ENCODE measurements around the gene KCNIP1. TPM values are rescaled to one million over a fixed set of nuclear protein-coding genes. Genes with fewer than 3 reads are reported as not detected.

The KCNIP1 gene
- total and polyA plus RNA-seq, 7 donors: 0.03 TPM; not detected in 6

DNA sequence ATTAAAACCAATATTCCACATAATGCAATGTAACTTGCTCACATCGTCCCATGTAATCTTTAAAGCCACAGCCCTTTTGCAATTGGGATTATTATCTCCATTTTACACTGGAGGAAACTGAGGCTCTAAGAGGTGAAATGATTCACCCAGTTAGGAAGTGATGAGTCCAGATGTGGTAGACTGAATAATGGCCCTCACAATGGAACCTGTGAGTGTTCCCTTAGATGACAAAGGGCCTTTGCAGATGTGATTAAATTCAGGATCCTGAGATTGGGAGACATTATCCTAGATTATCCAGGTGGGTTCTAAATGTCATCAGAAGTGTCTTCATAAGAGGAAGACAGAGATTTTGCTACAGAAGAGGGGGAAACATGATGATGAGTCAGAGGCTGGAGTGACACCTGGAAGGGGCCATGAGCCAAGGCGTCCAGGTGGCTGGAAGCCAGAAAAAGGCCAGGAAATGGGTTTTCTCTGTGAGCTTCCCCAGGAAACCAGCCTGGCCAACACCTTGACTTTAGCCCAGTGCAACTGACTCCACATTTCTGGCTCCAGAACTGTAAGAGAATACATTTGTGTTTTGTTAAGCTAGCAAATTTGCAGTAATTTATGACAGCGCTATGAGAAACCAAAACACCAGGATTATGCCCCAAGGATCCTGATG is 139.1 kb downstream of the KCNIP1 start:
- H3K27me3 ChIP-seq (ENCODE audit: insufficient read depth in 3 of 3, low read length in 2 of 3): peaks cover 0 to 8% (median 0%) of the 10 kb centered on the region in 3 donors
- TF ChIP-seq, protein P1, sequence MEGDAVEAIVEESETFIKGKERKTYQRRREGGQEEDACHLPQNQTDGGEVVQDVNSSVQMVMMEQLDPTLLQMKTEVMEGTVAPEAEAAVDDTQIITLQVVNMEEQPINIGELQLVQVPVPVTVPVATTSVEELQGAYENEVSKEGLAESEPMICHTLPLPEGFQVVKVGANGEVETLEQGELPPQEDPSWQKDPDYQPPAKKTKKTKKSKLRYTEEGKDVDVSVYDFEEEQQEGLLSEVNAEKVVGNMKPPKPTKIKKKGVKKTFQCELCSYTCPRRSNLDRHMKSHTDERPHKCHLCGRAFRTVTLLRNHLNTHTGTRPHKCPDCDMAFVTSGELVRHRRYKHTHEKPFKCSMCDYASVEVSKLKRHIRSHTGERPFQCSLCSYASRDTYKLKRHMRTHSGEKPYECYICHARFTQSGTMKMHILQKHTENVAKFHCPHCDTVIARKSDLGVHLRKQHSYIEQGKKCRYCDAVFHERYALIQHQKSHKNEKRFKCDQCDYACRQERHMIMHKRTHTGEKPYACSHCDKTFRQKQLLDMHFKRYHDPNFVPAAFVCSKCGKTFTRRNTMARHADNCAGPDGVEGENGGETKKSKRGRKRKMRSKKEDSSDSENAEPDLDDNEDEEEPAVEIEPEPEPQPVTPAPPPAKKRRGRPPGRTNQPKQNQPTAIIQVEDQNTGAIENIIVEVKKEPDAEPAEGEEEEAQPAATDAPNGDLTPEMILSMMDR (IDR thresholded peaks at IDR 0.05): no peak
- intact Hi-C loops (cut with DNase I): no loop called here
- H3K36me3 ChIP-seq (ENCODE audit: insufficient read depth in 1 of 2, low read depth in 1 of 2): no peaks in the 10 kb centered on the region
- H3K4me1 ChIP-seq: no peaks in the 10 kb centered on the region
- DNase-seq (no peak), ATAC-seq (no peak)
- no peak overlapping the region for H3K27ac ChIP-seq
- H3K9me3 ChIP-seq: no peaks in the 10 kb centered on the region
- H3K4me3 ChIP-seq: no peak overlapping the region
- WGBS, 3 donors: 39 to 46% (median 41%) methylated on average over 3 of the region's 3 CpGs

DNA sequence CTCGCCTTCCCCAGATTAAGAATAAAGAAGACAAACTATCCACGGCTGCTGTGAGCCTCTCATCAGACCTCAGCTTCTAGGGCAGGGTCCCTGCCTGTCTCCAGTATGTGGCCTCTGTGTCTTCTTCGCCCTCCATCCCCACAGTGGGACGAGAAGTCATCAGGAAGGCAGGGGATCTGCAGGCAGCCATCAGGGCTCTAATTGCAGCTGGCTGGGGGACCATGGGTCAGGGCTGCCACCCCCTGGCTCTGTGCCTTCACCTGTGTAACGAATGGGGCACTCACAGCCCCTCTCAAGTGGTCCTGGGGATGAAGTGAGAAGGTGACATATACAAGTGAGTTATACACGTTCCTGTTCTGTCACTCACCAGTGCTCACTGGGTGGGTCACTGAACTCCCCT is 139.8 kb downstream of the KCNIP1 start:
- intact Hi-C loops (cut with DNase I): no loop called here
- no peak for ATAC-seq

DNA sequence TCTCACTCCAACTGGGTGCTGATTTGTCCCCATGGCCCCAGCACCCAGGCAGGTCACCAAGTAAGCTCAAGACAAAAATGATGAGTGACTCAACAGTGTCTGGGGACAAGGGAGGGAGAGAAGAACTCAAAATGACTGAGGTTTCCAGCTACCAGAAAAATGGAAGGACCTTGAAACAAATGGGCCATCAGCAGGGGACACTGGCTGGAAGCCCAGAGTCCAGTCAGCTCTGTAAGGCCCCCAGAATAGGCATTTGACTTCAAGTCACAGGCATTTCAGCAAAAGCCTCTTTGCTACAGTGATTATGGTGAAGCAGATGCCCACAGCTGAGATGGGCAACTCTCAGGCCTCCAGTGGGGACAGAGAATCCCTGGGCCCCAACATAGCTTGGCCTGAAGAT is 140.7 kb downstream of the KCNIP1 start:
- Histone ChIP-seq H3K36me3 (ENCODE audit: insufficient read depth in 1 of 2, low read depth in 1 of 2) (no peaks in the 10 kb centered on the region), H3K27me3 (ENCODE audit: insufficient read depth in 3 of 3, low read length in 2 of 3) (peaks cover 0 to 8% (median 0%) of the 10 kb centered on the region in 3 donors), H3K27ac (no peak overlapping the region), H3K4me1 (no peaks in the 10 kb centered on the region), H3K9me3 (no peaks in the 10 kb centered on the region), H3K4me3 (no peak overlapping the region)
- intact Hi-C loops (cut with DNase I): no loop called here
- ATAC-seq (no peak), DNase-seq (no peak)
- TF ChIP-seq, protein P1 (IDR thresholded peaks at IDR 0.05): no peak

More for the DNA sequence above, 139.8 kb downstream of the KCNIP1 start:
- H3K27ac ChIP-seq: no peak overlapping the region
- no peak for DNase-seq
- H3K9me3 ChIP-seq: no peaks in the 10 kb centered on the region
- H3K27me3 ChIP-seq (ENCODE audit: insufficient read depth in 3 of 3, low read length in 2 of 3): peaks cover 0 to 8% (median 0%) of the 10 kb centered on the region in 3 donors
- no peak overlapping the region for H3K4me3 ChIP-seq
- WGBS, 3 donors: 60 to 70% (median 66%) methylated on average over 6 of the region's 6 CpGs
- TF ChIP-seq, protein P1 (IDR thresholded peaks at IDR 0.05): no peak
- no peaks in the 10 kb centered on the region for H3K36me3 ChIP-seq (ENCODE audit: insufficient read depth in 1 of 2, low read depth in 1 of 2)
- no peaks in the 10 kb centered on the region for H3K4me1 ChIP-seq

DNA sequence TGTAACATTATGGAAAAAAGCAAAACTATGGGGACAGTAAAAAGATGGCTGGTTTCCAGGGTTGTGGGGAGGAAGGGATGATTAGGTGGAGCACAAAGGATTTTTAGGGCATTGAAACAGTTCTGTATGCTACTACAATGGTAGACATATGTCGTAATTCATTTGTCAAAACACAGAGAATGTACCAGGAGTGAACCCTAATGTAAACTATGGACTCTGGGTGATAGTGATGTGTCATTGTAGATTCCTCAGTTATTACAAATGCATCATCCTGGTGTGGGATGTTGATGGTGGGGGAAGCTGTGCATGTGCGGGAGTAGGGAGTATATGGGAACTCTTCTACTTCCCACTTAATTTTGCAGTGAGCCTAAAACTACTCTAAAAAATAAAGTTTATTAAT is 144.7 kb downstream of the KCNIP1 start:
- no peak for ATAC-seq

More for the DNA sequence above, 144.7 kb downstream of the KCNIP1 start:
- 80 to 92% (median 87%) methylated on average over 2 of the region's 2 CpGs for WGBS, 3 donors
- TF ChIP-seq, protein P1 (IDR thresholded peaks at IDR 0.05): no peak
- Histone ChIP-seq H3K4me1 (no peaks in the 10 kb centered on the region), H3K9me3 (no peaks in the 10 kb centered on the region), H3K27me3 (ENCODE audit: insufficient read depth in 3 of 3, low read length in 2 of 3) (peaks cover 0 to 4% (median 0%) of the 10 kb centered on the region in 3 donors), H3K36me3 (ENCODE audit: insufficient read depth in 1 of 2, low read depth in 1 of 2) (no peaks in the 10 kb centered on the region), H3K4me3 (no peak overlapping the region), H3K27ac (no peak overlapping the region)
- DNase-seq: no peak
- intact Hi-C loops (cut with DNase I): no loop called here

Measured in psoas muscle (tissue), 8 donors.